GM23248 (cell line): ENCODE data around the gene SLC4A3.

Experiments used
- EZH2 ChIP-seq: fragments of 200-600 bp; sonication (generic); IDR thresholded peaks from 2 replicates; pipeline ENCODE4 v1.6.1; 2018; ENCODE audit warnings: antibody characterized with exemption, mild to moderate bottlenecking; ENCODE audit not compliant: insufficient read depth, poor library complexity, severe bottlenecking
- EZH2phosphoT487 ChIP-seq: fragments of 200-600 bp; sonication (generic); IDR thresholded peaks from 2 replicates; pipeline ENCODE4 v1.6.1; 2018; ENCODE audit warnings: antibody characterized with exemption, moderate library complexity, mild to moderate bottlenecking, low read depth; ENCODE audit not compliant: insufficient read depth

- TF ChIP-seq EZH2 (no peak), EZH2phosphoT487 (no peak)
Observed at GRCh38 chr2:219672406-219672805, 45.0 kb downstream of the SLC4A3 start.
